Activated naive CD4-positive, alpha-beta T cell treated with Interleukin-2 at 50 U/mL for 16 hours (primary cell): ENCODE data around the gene SMAP1.

ENCODE experiments used
- DNase-seq: peaks from one replicate; pipeline ENCODE4 v3.0.0-alpha.2; 2020

The SMAP1 gene

GRCh38 chr6:70844301-70844700, 176.6 kb downstream of the SMAP1 start:
- no peak for DNase-seq

GRCh38 chr6:70846207-70846835, 178.6 kb downstream of the SMAP1 start:
- DNase-seq: no peak

DNA sequence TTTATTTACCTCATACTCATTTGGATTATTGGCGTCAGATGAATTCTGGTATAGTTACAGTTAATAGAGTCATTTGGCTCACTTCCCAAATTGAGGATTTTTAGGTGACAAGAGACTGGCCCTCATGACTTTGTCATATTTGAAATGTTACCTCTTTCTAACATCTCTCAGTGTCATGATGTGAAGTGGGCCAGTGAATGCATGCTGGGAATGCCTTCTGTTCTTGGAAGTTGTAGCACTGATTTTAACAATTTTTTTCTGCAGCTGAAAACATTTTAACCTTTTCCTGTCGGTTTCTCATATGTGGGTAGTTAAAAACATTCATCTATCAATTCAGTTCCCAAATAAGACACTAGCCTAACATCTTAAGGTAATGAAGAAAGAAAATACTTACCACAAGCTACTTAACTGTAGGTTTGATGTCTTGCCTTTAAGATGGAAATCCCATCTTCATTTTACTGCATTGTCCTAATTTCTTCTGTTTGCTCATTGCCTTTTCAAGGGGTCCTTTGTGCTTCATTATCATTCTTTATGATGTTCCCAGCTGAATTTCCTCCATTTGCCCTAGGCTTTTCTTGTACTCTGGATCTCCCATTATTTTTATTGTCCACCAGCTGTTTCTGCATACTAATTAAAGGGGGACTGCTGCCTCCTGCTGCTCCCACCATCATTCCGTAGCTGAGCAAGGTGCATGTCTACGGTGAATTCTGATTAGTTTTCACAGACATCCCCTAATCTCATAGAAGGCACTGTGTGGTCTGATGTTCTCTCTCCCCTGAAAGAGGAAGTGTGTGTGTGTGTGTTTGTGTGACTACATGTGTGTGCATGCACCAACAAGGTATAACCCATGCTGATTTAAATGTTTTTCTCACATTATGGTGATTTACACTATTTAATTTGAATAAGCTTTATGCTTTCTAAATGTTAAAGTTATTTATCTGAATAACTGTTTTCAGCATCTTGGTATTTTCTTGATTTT, 179.7 kb downstream of the SMAP1 start:
- DNase-seq: no peak

- DNase-seq: no peak
Measured at GRCh38 chr6:70849348-70850069, 181.8 kb downstream of the SMAP1 start.

- DNase-seq: no peak
Measured at GRCh38 chr6:70852667-70853246, 185.1 kb downstream of the SMAP1 start.

- no peak for DNase-seq
Measured at GRCh38 chr6:70857387-70858077, 189.8 kb downstream of the SMAP1 start.

DNA sequence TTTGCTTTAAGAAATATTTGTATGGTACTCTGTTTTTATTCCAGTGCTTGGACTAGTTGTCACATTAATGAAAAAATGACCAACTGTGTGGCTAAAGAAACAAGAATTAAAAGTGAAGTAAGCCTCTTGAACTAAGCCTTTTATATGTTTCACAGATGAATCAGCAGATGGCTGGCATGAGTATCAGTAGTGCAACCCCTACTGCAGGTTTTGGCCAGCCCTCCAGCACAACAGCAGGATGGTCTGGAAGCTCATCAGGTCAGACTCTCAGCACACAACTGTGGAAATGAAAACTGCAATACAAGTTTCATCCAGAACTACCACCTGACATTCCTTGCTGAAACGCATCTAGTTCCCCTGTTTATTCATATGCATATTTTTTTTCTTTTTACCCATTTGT, 192.4 kb downstream of the SMAP1 start:
- DNase-seq: no peak

- DNase-seq: no peak
Measured at GRCh38 chr6:70860920-70861319, 193.2 kb downstream of the SMAP1 start.

DNA sequence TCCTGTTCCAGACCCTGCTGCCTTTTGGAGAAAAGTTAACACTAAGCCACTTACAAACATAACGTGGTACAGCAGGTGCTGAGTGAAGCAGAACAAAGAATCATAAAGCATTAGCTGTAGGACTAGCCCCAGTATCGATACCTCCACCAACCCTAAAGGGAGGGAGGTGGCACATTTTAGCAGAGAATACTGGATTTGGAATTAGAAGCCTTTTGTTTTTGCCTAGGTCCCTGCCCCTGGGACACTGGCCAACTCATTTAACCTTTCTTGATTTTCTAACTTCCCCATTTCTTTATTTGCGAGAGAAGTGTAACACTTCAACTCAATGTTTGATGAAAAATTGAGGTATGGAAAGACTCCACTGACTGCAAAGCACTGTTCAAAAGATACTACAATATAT, 195.7 kb downstream of the SMAP1 start:
- no peak for DNase-seq

DNA sequence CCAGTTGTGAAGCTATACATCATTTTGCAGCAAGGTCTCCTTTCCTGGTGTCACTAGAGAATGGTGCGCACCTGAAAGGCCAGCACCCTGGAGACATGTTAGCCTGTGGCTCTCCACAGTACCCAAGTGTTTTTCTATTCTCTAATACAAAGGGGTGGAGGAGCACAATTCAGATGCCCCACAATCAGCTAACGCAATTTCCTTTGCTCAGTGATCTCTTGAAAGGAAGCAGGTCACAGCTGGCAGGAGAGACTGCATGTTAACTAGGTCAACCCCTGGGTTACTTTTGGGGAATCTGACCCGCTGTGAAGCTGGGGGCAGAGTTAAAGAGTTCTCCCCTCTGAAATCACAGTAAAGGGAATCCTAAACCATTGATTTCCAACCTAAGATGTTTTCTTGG, 196.7 kb downstream of the SMAP1 start:
- DNase-seq: no peak

DNA sequence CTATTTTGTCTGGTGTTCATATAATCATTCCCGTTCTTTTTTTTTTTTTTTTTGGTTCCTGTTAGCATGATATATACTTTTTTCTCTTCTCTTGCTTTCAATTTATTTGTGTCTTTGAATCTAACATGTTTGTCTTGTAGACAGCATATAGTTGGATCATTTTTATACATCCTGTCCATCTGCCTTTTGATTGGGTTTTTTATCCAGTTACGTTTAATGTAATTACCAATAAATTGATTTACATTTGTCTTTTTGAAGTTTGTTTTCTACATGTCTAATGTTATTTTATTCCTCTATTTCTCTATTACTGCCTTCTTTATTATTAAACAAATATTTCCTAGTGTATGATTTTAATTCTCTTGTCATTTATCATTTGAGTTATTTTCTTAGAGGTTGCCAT, 204.8 kb downstream of the SMAP1 start:
- DNase-seq: no peak

DNA sequence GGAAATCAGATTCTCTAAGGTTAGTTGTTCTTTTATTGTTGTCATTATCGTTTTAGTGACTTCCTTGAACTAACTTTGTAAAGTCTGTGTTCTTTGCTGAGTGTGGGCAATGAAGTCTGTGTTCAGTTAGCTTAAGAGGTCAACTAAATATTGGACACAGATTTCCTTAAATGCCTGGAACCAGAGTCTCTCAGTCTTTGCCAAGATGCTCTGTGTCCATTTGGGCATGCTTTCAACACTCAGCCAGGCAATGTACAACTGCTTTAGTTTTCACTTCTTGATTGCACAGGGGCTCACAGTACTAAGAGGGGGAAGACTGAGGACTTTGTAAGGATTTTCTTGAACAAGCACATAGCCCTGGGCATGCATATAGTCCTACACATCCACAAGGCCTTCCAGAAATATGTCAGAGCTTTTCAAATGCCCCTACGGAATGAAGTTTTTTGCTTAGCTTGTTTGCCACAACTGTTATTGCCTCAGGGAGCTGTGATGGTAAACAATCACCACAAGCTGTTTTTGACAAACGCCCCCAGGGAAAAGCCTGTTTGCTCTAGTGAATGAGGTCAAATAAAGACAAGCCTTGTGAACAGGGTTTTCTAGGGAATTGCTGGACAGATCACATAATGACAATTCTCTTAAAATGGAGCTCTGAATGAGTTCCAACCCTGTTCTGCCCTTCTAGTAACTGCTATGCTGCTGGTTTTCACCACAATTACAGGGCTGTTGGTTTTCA, 206.7 kb downstream of the SMAP1 start:
- no peak for DNase-seq

- no peak for DNase-seq
Measured at GRCh38 chr6:70879496-70879895, 211.8 kb downstream of the SMAP1 start.

DNA sequence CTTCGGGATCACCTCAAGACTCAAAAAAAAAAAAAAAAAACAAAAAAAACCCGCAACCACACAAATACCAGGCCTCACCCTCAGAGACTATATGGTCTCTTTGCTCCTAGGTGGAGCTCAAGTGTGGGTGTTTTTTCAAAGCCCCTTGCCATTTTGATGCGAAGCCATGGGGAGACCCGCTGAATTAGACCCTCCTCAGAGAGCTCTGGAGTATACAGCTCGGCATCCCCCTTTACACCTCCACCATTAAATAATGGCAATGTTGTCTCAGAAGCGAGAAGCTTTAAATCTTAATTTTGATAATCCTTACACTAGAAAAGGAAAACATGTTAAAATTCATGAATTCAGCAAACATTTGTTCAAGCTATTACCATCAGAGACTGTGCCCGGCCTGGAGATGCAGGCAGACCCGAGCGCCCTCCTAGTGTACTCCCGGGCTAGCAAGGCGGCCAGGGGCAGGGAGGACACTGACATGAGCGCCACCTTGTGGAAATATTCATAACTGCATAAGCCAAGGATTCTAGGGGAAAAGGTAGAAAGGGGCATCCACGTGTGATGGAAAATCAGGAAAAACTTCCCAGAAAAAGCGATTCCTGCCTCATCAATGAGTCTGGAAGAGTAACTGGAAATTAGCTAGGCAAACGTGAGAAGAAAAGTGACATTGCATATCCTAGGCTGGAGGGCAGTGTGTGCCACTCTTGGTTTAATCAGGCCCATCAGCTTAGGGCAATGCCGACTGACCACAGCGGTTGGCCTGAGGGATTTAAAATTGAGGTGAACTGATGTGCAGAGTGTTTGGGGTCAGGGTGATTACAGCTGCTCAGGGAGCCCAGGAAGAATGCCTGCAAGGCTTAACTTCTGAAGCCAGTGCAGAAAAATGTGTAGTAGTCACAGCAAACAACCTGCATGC, 216.6 kb downstream of the SMAP1 start:
- DNase-seq: peak; percentile 48

- no peak for DNase-seq
Measured at GRCh38 chr6:70886071-70886470, 218.4 kb downstream of the SMAP1 start.

- DNase-seq: no peak
Measured at GRCh38 chr6:70886661-70887060, 219.0 kb downstream of the SMAP1 start.

GRCh38 chr6:70889270-70889669, 221.6 kb downstream of the SMAP1 start:
- DNase-seq: no peak

DNA sequence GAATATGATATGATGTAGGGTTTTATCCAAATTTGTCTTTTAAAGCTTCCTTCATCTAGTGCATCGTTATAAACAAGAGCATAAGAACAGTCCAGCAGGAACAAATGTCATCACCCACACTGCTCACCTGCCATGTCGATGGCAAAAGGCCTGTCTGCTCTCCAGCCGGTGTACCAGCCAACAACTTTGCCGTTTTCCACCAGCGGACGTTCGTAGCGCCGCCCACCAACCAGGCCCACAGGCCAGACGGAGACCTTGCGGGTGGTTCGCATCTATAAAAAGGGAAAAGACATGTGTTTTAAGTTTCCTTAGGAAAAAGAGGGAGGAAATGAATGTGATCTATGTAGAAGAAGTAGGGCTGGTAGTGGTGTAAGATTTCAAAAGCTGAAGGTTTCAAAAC, 226.3 kb downstream of the SMAP1 start:
- DNase-seq: no peak

GRCh38 chr6:70900047-70900446, 232.4 kb downstream of the SMAP1 start:
- DNase-seq: no peak

GRCh38 chr6:70901324-70901723, 233.6 kb downstream of the SMAP1 start:
- DNase-seq: no peak
